DND-41 (cell line): Measurements from ENCODE around the gene DPM3.

Experiments used
- ATAC-seq: fragments of 200-7000 bp; cut with Tn5 transposase; 3 replicates; pipeline ENCODE4 v1.9.1; 2021; ENCODE audit warnings: low read depth; ENCODE audit not compliant: insufficient read depth
- DNase-seq: peaks from one replicate; pipeline ENCODE4 v3.0.0-alpha.2; 2020
- H2AFZ ChIP-seq: 2 replicates; pipeline ENCODE4 v1.6.0; 2012; ENCODE audit warnings: low read depth, low read length
- H3K27ac ChIP-seq: 2 replicates; pipeline ENCODE4 v1.5.1; 2012; ENCODE audit warnings: low read length, inconsistent platforms
- H3K27me3 ChIP-seq: fragments of 200-600 bp; sonication (generic); 2 replicates; pipeline ENCODE4 v1.6.0; 2012; ENCODE audit warnings: low read length, mild to moderate bottlenecking, inconsistent platforms; ENCODE audit not compliant: insufficient read depth, poor library complexity
- H3K36me3 ChIP-seq: 2 replicates; pipeline ENCODE4 v1.5.1; 2012; ENCODE audit warnings: low read length, inconsistent platforms; ENCODE audit not compliant: insufficient read depth
- H3K4me1 ChIP-seq: 2 replicates; pipeline ENCODE4 v1.5.1; 2012; ENCODE audit warnings: mild to moderate bottlenecking, low read length; ENCODE audit not compliant: insufficient read depth
- H3K4me2 ChIP-seq: 2 replicates; pipeline ENCODE4 v1.6.0; 2012; ENCODE audit warnings: mild to moderate bottlenecking, moderate library complexity, low read length, inconsistent platforms; ENCODE audit not compliant: insufficient read depth
- H3K4me3 ChIP-seq, 2 experiments: fragments of 200-600 bp in 1 of 2; shearing (Covaris generic) in 1 of 2; 2 replicates each; pipeline ENCODE4 v1.5.1; 2012 to 2016; ENCODE audit warnings: inconsistent platforms in 2 of 2, low read length in 2 of 2, mild to moderate bottlenecking in 2 of 2, low read depth in 1 of 2, moderate library complexity in 1 of 2
- H3K79me2 ChIP-seq: 2 replicates; pipeline ENCODE4 v1.6.0; 2012; ENCODE audit warnings: low read length, inconsistent platforms; ENCODE audit not compliant: insufficient read depth
- H3K9ac ChIP-seq: 2 replicates; pipeline ENCODE4 v1.6.0; 2012; ENCODE audit warnings: low read depth, mild to moderate bottlenecking, inconsistent platforms, low read length, moderate library complexity
- H3K9me3 ChIP-seq: 2 replicates; pipeline ENCODE4 v1.5.1; 2012; ENCODE audit warnings: low read length, moderate library complexity, mild to moderate bottlenecking, inconsistent platforms; ENCODE audit not compliant: insufficient read depth, severe bottlenecking
- H4K20me1 ChIP-seq: 2 replicates; pipeline ENCODE4 v1.6.0; 2012; ENCODE audit warnings: low read length; ENCODE audit not compliant: insufficient read depth
- EZH2 ChIP-seq: IDR thresholded peaks from 3 replicates; pipeline ENCODE4 v1.6.1; 2012; ENCODE audit warnings: borderline replicate concordance, low read depth, mild to moderate bottlenecking, moderate library complexity, low read length, inconsistent platforms; ENCODE audit not compliant: severe bottlenecking
- TF ChIP-seq, protein P1 (sequence below): IDR thresholded peaks from 2 replicates; pipeline ENCODE4 v1.5.1; 2012; ENCODE audit warnings: borderline replicate concordance, low read length, moderate library complexity, mild to moderate bottlenecking; ENCODE audit not compliant: poor library complexity, severe bottlenecking; ENCODE audit errors: extremely low read depth

DPM3 gene

DNA sequence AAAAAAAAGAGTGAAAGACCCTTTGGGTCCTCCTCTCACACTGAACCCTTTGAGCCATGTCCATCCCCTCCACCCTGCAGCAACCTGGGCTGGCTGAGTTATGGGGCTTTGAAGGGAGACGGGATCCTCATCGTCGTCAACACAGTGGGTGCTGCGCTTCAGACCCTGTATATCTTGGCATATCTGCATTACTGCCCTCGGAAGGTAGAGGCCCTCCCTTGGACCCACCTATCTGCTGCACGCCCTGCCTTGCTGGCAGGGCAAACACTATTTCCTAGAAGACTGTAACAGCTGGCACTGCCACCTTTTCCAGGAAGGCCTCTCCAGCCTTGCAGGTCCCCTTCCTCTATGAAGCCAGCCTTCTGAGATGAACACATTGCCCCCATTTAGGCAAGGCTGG is 3.6 kb downstream of the DPM3 start:
- Histone ChIP-seq H3K27me3 (no peaks in the 10 kb centered on the region), H3K9me3 (no peaks in the 10 kb centered on the region), H3K4me1 (peaks cover 55% of the 10 kb centered on the region), H3K4me3 (peak overlapping the region in 1 of 2 experiments; percentile 90; a peak in 2 of 4 replicates), H3K79me2 (peaks cover 37% of the 10 kb centered on the region), H4K20me1 (peaks cover 11% of the 10 kb centered on the region; the same call in 1 of the 2 replicates), H2AFZ (no peak overlapping the region), H3K4me2 (peak overlapping the region; percentile 98), H3K36me3 (peaks cover 19% of the 10 kb centered on the region), H3K9ac (peak overlapping the region; percentile 83; the same call in 1 of the 2 replicates), H3K27ac (peak overlapping the region; percentile 32)
- ATAC-seq (peak; percentile 27), DNase-seq (peak; percentile 72)
- TF ChIP-seq EZH2: no peak
- TF ChIP-seq, protein P1, sequence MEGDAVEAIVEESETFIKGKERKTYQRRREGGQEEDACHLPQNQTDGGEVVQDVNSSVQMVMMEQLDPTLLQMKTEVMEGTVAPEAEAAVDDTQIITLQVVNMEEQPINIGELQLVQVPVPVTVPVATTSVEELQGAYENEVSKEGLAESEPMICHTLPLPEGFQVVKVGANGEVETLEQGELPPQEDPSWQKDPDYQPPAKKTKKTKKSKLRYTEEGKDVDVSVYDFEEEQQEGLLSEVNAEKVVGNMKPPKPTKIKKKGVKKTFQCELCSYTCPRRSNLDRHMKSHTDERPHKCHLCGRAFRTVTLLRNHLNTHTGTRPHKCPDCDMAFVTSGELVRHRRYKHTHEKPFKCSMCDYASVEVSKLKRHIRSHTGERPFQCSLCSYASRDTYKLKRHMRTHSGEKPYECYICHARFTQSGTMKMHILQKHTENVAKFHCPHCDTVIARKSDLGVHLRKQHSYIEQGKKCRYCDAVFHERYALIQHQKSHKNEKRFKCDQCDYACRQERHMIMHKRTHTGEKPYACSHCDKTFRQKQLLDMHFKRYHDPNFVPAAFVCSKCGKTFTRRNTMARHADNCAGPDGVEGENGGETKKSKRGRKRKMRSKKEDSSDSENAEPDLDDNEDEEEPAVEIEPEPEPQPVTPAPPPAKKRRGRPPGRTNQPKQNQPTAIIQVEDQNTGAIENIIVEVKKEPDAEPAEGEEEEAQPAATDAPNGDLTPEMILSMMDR: no peak

DNA sequence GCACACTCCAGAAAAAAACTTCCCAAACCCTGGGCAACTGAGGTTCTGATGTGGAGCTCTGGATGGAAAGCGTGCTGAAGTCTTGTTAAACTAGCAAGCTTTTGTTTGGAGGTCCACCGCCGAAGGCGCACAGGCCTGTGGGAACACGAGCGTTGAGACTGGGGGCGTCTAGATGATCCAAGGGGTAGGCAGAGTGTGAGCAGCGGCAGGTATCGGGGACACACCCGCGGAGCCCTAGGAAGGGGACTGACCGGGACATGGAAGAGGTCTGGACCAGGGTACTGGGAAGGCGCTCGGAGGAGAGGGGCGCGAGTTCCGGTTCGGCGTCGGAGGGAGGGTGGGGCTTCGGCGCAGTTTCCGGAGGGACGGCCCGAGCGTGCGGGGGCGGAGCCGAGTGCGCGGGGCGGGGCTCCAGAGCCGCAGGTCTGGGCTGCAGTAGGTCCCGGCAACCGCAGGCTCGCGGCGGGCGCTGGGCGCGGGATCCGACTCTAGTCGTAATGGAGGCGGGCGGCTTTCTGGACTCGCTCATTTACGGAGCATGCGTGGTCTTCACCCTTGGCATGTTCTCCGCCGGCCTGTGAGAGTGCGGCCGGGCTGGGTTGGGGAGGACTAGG is 4.8 kb downstream of the DPM3 start, which contains the start of gene SLC50A1:
SLC50A1 (plus strand) TSS at position 438 of the 614 bp plus-strand sequence; CDS start at position 498, 60 bp downstream.
- peaks cover 50% of the 10 kb centered on the region for H3K4me1 ChIP-seq
- H3K9me3 ChIP-seq: no peaks in the 10 kb centered on the region
- peak within 1 kb of the TSS; percentile 98 for H3K4me2 ChIP-seq
- H4K20me1 ChIP-seq: peaks cover 11% of the 10 kb centered on the region; the same call in 1 of the 2 replicates
- peak within 1 kb of the TSS; percentile 83 for H3K9ac ChIP-seq
- H3K36me3 ChIP-seq: peaks cover 19% of the 10 kb centered on the region
- ATAC-seq: peak; percentile 81
- peak; percentile 93 for DNase-seq
- H3K27me3 ChIP-seq: no peaks in the 10 kb centered on the region
- peaks cover 37% of the 10 kb centered on the region for H3K79me2 ChIP-seq
- TF ChIP-seq, protein P1: peak; percentile 8
- no peak for TF ChIP-seq EZH2
- H3K4me3 ChIP-seq: peak within 1 kb of the TSS; percentile 81 to 90
- H3K27ac ChIP-seq: peak within 1 kb of the TSS; percentile 93
- H2AFZ ChIP-seq: peak within 1 kb of the TSS; percentile 96

GRCh38 chr1:155134880-155135414 is 5.4 kb downstream of the DPM3 start:
- Histone ChIP-seq H2AFZ (peak overlapping the region; percentile 96), H3K9me3 (no peaks in the 10 kb centered on the region), H3K9ac (peak overlapping the region; percentile 83), H3K4me1 (peaks cover 48% of the 10 kb centered on the region), H3K4me3 (peak overlapping the region; percentile 81 to 90), H3K27me3 (no peaks in the 10 kb centered on the region), H3K36me3 (peaks cover 16% of the 10 kb centered on the region), H3K79me2 (peaks cover 33% of the 10 kb centered on the region), H3K27ac (peak overlapping the region; percentile 93), H4K20me1 (peaks cover 10% of the 10 kb centered on the region; the same call in 1 of the 2 replicates), H3K4me2 (peak overlapping the region; percentile 98)
- no peak for ATAC-seq
- TF ChIP-seq, protein P1: no peak
- no peak for TF ChIP-seq EZH2
- DNase-seq: no peak
